Stimulated activated effector memory CD8-positive, alpha-beta T cell treated with anti-CD3 and anti-CD28 coated beads, Interleukin-12 subunit alpha, Interleukin-12 subunit beta, amount 100 ng/mL, for 72 hours (primary cell): Measurements from ENCODE around the gene SLC12A8.
A peak's percentile ranks its signal among the peaks of the same experiment; 100 is the strongest.

Experiments used
- ATAC-seq: fragments of 150-1000 bp; cut with Tn5 transposase; 2 replicates; pipeline ENCODE4 v1.10.0; 2021
- DNase-seq, 2 donors: peaks; one replicate each; pipeline ENCODE4 v3.0.0; 2021 to 2022; ENCODE audit warnings: low spot score in 2 of 2
- H3K27ac Mint-ChIP-seq: one replicate; pipeline ENCODE4 v1.8.0; 2022; ENCODE audit warnings: mild to moderate bottlenecking, mixed read lengths
- H3K36me3 Mint-ChIP-seq: one replicate; pipeline ENCODE4 v1.8.0; 2022; ENCODE audit warnings: mild to moderate bottlenecking, mixed read lengths
- H3K4me1 Mint-ChIP-seq: one replicate; pipeline ENCODE4 v1.8.0; 2022; ENCODE audit warnings: mixed read lengths
- H3K4me3 Mint-ChIP-seq: one replicate; pipeline ENCODE4 v1.8.0; 2022; ENCODE audit warnings: mild to moderate bottlenecking, mixed read lengths
- H3K9me3 Mint-ChIP-seq: one replicate; pipeline ENCODE4 v1.8.0; 2022; ENCODE audit warnings: mixed read lengths

SLC12A8 gene

GRCh38 chr3:125202197-125202596 is 10.4 kb downstream of the SLC12A8 start:
- no peak overlapping the region for H3K4me3 Mint-ChIP-seq
- H3K4me1 Mint-ChIP-seq, result peaks cover 13% of the 10 kb centered on the region
- no peak for ATAC-seq

DNA sequence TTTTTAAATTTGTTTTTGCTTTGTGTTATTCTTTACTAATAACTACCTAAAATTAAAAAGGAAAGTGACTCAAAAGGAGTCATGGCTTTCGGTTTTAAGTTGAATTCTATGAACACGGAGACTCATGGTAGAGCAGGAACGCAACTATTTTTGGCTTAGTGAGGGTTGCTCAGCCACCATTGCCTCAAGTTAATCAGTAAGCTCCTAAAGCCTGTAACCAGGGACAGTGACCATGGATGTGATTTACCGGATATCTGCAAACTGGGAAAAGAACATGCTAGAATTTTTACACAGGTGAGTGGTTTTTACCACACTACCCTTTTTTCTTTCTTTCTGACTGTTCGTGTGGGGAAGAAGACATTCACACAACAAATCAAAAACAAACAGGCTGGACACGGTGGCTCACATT is 11.8 kb downstream of the SLC12A8 start:
- Mint-ChIP-seq H3K4me1 (peaks cover 13% of the 10 kb centered on the region), H3K27ac (no peak overlapping the region), H3K9me3 (no peaks in the 10 kb centered on the region), H3K36me3 (no peaks in the 10 kb centered on the region), H3K4me3 (no peak overlapping the region)
- ATAC-seq (peak; percentile 85), DNase-seq (no peak)

More at GRCh38 chr3:125202197-125202596, 10.4 kb downstream of the SLC12A8 start:
- Mint-ChIP-seq H3K27ac (no peak overlapping the region), H3K36me3 (no peaks in the 10 kb centered on the region), H3K9me3 (no peaks in the 10 kb centered on the region)
- no peak for DNase-seq

DNA sequence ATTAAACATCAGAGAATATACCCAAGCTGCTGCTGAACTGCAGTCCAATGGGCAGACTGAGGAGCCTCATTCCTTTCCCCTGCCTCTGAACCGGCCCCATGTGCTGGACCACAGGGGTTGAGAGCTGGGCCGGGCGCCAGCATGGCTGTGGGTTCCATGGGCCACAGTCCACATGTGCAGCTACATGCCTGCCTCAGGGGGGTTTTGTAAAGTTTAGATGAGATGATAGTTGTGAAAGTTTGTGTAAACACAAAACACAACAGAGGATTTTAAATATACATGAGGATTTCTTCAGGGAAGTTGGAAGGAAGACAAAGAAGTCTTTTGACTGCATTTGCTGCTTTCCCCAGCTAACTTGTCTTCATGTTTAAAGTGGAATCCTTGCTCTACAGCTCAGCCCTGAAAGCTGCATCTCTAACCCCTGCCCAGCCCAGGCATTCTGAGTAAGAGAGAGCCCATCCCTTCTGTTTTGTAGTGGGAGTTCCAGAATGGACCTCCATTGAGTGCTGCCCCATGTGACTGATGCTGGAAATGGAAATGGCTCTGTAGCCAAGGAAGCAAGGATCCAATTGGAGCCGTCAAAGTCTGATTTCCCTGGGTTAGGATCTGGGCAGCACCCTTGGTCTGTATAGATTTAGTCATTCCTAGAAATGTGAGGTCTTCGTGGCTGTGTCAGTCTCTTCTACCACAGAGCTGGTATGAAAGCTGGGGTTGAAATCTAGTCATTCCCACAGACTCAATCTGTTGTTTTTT is 17.5 kb downstream of the SLC12A8 start:
- ATAC-seq (peak; percentile 94), DNase-seq (no peak)
- Mint-ChIP-seq H3K36me3 (no peaks in the 10 kb centered on the region), H3K27ac (no peak overlapping the region), H3K4me3 (no peak overlapping the region), H3K9me3 (no peaks in the 10 kb centered on the region), H3K4me1 (peaks cover 11% of the 10 kb centered on the region)

DNA sequence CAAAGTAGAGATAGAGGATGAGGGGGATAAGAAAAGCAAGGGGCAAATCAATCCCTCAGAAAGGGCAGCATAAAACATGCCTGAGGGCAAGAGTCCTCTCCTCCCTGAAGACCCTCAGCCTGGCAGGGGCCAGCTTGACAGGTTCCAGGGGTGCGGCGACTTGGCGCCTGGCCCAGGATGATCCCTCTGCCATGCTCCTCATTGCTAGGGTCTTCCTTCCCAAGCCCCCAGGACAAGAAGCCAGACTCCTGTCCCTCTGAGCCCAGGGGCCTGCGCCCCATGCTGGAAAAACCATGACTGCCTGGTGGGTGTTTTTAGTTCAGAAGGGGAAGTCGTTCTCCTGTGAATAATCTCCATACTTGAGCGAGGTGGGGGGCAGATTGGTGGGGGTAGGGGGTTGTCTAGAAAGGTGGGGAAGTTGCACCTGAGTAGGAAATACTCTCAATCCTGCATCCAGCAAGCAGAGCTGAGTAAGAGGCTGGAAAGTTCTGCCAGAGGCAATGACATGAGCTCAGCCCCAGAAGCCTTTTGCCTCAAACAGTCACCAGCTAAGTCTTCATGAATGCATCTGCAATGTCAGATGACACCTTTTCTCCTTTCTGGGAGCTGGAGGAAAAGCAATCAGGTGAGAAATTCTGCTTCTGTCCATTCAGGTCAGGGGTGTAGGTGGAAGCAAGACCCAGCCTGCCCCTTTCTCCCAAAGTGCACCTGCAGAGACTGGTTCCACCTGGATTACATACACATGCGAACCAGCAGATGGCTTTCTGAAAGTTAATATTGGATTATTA is 18.3 kb downstream of the SLC12A8 start:
- no peaks in the 10 kb centered on the region for H3K36me3 Mint-ChIP-seq
- no peak for DNase-seq
- peaks cover 11% of the 10 kb centered on the region for H3K4me1 Mint-ChIP-seq
- ATAC-seq, result no peak
- no peaks in the 10 kb centered on the region for H3K9me3 Mint-ChIP-seq
- no peak overlapping the region for H3K4me3 Mint-ChIP-seq
- no peak overlapping the region for H3K27ac Mint-ChIP-seq

DNA sequence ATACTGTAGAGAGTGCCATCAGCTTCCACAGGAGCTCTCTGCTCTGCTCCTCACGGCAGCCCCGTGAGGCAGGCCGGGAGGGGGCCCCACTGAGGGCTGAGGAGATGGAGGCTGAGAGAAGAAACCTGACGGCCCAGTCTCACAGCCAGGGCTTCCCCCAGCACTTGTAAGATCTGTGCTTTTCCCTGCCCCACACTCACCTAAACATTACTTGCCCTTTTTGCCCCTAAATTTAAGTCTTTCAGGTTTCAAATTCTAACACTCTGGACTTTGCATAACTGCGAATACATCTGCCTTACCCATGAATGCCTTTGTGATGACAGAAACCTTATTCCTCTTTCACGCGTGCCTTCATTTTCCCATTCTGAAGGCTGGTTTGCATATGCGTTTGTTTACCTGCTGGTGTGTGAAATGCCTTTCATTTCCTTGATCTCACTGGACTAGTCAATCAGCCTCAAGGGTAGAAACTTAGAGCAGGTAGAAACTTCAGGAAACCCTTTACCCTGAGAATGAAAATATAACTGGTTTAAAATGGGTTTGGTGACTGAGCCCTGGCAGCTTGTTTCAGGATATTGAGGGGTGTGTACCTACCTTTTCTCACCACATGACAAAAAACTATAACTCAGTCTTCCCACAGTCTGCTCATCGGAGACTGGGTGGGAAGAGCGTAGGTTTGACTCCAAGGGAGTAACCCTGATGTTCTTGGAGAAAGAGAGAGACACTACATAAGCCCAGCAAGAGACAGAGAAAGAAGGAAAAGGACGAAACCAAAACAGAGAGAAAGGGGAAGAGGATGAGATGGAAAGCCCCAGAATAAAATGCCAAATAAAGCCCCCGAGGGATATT is 20.1 kb downstream of the SLC12A8 start:
- peaks cover 11% of the 10 kb centered on the region for H3K4me1 Mint-ChIP-seq
- no peaks in the 10 kb centered on the region for H3K36me3 Mint-ChIP-seq
- H3K27ac Mint-ChIP-seq, result no peak overlapping the region
- no peak overlapping the region for H3K4me3 Mint-ChIP-seq
- DNase-seq (no peak), ATAC-seq (no peak)
- no peaks in the 10 kb centered on the region for H3K9me3 Mint-ChIP-seq

GRCh38 chr3:125191730-125192129 is 20.8 kb downstream of the SLC12A8 start:
- DNase-seq (no peak), ATAC-seq (peak; percentile 41)
- no peak overlapping the region for H3K27ac Mint-ChIP-seq
- H3K4me1 Mint-ChIP-seq, result peaks cover 13% of the 10 kb centered on the region
- H3K4me3 Mint-ChIP-seq, result no peak overlapping the region
- no peaks in the 10 kb centered on the region for H3K36me3 Mint-ChIP-seq
- H3K9me3 Mint-ChIP-seq, result no peaks in the 10 kb centered on the region

DNA sequence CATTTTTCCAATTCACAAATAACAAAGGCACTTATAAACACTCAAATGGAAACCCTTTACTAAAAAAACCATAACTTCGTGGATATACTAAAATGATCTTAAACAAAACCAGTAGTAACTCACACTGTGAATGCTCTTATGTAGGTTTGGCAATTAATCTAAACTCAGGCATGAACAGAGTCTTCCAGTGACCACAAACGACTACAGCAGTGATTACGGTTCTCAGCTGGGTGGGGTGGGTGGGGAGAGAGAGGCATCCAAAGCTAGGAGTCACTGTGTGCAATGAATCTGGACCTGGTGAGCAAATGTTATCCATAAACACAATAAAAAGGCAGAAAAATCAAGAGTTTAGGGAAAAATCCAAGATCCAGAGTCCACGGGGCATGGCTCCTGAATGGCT is 21.3 kb downstream of the SLC12A8 start:
- no peaks in the 10 kb centered on the region for H3K36me3 Mint-ChIP-seq
- H3K27ac Mint-ChIP-seq, result no peak overlapping the region
- no peaks in the 10 kb centered on the region for H3K9me3 Mint-ChIP-seq
- H3K4me1 Mint-ChIP-seq, result peaks cover 16% of the 10 kb centered on the region
- peak; percentile 35 for ATAC-seq
- no peak overlapping the region for H3K4me3 Mint-ChIP-seq
- DNase-seq, result no peak

- no peak overlapping the region for H3K27ac Mint-ChIP-seq
- no peak for DNase-seq
- no peaks in the 10 kb centered on the region for H3K9me3 Mint-ChIP-seq
- no peak for ATAC-seq
- H3K36me3 Mint-ChIP-seq, result no peaks in the 10 kb centered on the region
- H3K4me3 Mint-ChIP-seq, result no peak overlapping the region
- H3K4me1 Mint-ChIP-seq, result peaks cover 16% of the 10 kb centered on the region
Observed at GRCh38 chr3:125190786-125191185, 21.8 kb downstream of the SLC12A8 start.

GRCh38 chr3:125189378-125190165 is 23.0 kb downstream of the SLC12A8 start:
- no peaks in the 10 kb centered on the region for H3K9me3 Mint-ChIP-seq
- DNase-seq (no peak), ATAC-seq (no peak)
- H3K36me3 Mint-ChIP-seq, result no peaks in the 10 kb centered on the region
- H3K4me1 Mint-ChIP-seq, result peaks cover 4% of the 10 kb centered on the region
- H3K4me3 Mint-ChIP-seq, result no peak overlapping the region
- H3K27ac Mint-ChIP-seq, result no peak overlapping the region

GRCh38 chr3:125188955-125189354 is 23.6 kb downstream of the SLC12A8 start:
- Mint-ChIP-seq H3K4me3 (no peak overlapping the region), H3K36me3 (no peaks in the 10 kb centered on the region), H3K9me3 (no peaks in the 10 kb centered on the region), H3K4me1 (peaks cover 4% of the 10 kb centered on the region), H3K27ac (no peak overlapping the region)
- ATAC-seq, result no peak
- DNase-seq, result no peak

DNA sequence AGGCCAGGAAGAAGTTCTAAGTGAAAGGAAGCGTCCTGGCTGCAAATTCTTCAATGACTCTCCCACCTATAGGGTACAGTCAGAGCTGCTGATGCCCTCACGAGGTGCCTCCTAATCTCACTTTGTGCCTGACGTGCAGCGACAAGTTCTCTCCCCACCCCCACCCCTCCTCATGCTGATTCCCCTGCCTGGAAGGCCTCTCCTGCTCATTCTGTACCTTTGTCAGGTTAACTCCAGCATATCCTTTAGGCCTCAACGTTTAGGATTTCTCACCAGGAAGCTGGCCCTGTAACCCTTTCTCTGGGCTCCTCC is 25.0 kb downstream of the SLC12A8 start:
- Mint-ChIP-seq H3K36me3 (no peaks in the 10 kb centered on the region), H3K4me3 (no peak overlapping the region), H3K9me3 (no peaks in the 10 kb centered on the region), H3K4me1 (peaks cover 4% of the 10 kb centered on the region), H3K27ac (no peak overlapping the region)
- ATAC-seq (no peak), DNase-seq (no peak)

GRCh38 chr3:125186800-125187598 is 25.5 kb downstream of the SLC12A8 start:
- ATAC-seq (no peak), DNase-seq (no peak)
- Mint-ChIP-seq H3K36me3 (no peaks in the 10 kb centered on the region), H3K4me1 (peaks cover 4% of the 10 kb centered on the region), H3K9me3 (no peaks in the 10 kb centered on the region), H3K27ac (no peak overlapping the region), H3K4me3 (no peak overlapping the region)

DNA sequence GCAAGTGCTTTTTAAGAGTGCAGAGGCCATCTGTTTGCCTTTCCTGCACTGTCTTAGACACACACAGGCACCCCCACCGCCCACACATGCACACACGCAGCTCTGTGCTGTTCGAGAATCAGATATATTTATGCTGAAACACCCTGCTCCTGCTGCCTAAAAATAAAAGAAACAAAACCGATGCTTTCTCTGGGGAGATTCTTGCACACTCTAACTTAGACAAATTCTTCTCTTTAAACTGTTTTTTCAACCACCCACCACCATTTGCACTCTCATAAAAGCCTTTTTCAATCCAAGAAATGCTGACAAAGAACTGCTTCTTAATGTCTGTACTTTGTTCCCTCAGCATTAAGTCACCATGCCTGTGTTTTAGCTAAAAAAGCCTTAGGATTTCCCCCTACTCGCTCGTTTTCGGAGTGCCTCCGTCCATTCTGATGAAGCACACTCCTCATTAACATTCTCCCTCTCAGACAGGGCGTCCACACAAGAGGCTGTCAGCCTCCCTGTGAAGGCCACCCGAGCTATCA is 26.2 kb downstream of the SLC12A8 start:
- Mint-ChIP-seq H3K27ac (no peak overlapping the region), H3K36me3 (no peaks in the 10 kb centered on the region), H3K4me1 (peaks cover 4% of the 10 kb centered on the region), H3K4me3 (no peak overlapping the region), H3K9me3 (no peaks in the 10 kb centered on the region)
- no peak for DNase-seq
- ATAC-seq, result peak; percentile 53

- H3K4me3 Mint-ChIP-seq, result no peak overlapping the region
- ATAC-seq, result no peak
- peaks cover 4% of the 10 kb centered on the region for H3K4me1 Mint-ChIP-seq
- no peaks in the 10 kb centered on the region for H3K9me3 Mint-ChIP-seq
- no peaks in the 10 kb centered on the region for H3K36me3 Mint-ChIP-seq
- no peak overlapping the region for H3K27ac Mint-ChIP-seq
- no peak for DNase-seq
Observed at GRCh38 chr3:125185805-125186204, 26.7 kb downstream of the SLC12A8 start.
